ENCODE measurements around the gene TMEM131.

- TF ChIP-seq CTCF (IDR thresholded peaks at IDR 0.05) (no peak), POLR2A (IDR thresholded peaks at IDR 0.05) (no peak), POLR2AphosphoS5 (IDR thresholded peaks at IDR 0.05; ENCODE audit: insufficient read depth in 1 of 2, low read depth in 1 of 2) (no peak)
These were observed 231.0 kb downstream of the TMEM131 start for GRCh38 chr2:97764559-97765263.

Measured in vagina (tissue), 2 donors.